Activated naive CD8-positive, alpha-beta T cell treated with anti-CD3 and anti-CD28 coated beads, Interleukin-2, amount 10 ng/mL, durations not matched to agents 7 days and 5 days (primary cell): ENCODE data around the gene OPN4. TPM values are rescaled to one million over a fixed set of nuclear protein-coding genes. Genes with fewer than 3 reads are reported as not detected.

ENCODE experiments used
- ATAC-seq: fragments of 150-1000 bp; cut with Tn5 transposase; one replicate; pipeline ENCODE4 v1.10.0; 2021; ENCODE audit warnings: low read depth, moderate library complexity
- POLR2A ChIA-PET: fragments of 350-600 bp; sonication (Branson Sonifier 250); formaldehyde crosslinking; loops from one replicate; lab custom pipeline; 2021; ENCODE audit warnings: antibody characterized with exemption; lab: Charles Lee
- DNase-seq: peaks from one replicate; pipeline ENCODE4 v3.0.0; 2021
- H3K27ac Mint-ChIP-seq: one replicate; pipeline ENCODE4 v1.8.0; 2022; ENCODE audit warnings: mild to moderate bottlenecking, mixed read lengths
- H3K27me3 Mint-ChIP-seq: one replicate; pipeline ENCODE4 v1.8.0; 2022; ENCODE audit warnings: mild to moderate bottlenecking, moderate library complexity, mixed read lengths
- H3K36me3 Mint-ChIP-seq: one replicate; pipeline ENCODE4 v1.8.0; 2021; ENCODE audit warnings: mild to moderate bottlenecking, mixed read lengths
- H3K4me1 Mint-ChIP-seq: one replicate; pipeline ENCODE4 v1.8.0; 2021; ENCODE audit warnings: mixed read lengths
- H3K4me3 Mint-ChIP-seq: one replicate; pipeline ENCODE4 v1.8.0; 2022; ENCODE audit warnings: mild to moderate bottlenecking, moderate library complexity, mixed read lengths
- H3K9me3 Mint-ChIP-seq: one replicate; pipeline ENCODE4 v1.8.0; 2021; ENCODE audit warnings: mixed read lengths
- total RNA-seq, 2 experiments: library from RNA; stranded (reverse); gene quantifications; one replicate each; pipeline ENCODE4 v1.2.3, GENCODE V29; 2021

The OPN4 gene
- total RNA-seq, 2 experiments from 2014 or later: not detected

DNA sequence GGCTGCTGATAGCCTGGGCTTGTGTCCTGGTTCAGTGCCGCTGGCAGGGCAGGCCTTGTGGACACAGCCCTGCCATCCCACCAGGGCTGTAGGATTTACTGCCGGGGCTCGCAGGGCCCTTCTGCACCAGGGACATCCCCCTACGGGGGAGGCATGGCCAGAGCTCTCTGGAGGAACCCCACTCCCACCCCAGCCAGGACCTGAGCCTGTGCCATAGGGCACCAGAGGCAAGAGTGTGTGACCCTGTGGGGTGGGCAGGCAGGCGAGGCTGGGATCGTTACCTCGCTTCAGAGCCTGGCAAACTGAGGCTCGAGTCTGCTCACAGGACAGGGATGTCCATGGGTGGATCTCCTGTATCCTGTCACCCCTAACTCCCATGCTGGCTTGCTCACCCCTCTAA is 16.5 kb downstream of the OPN4 start:
- no peak for DNase-seq
- no peaks in the 10 kb centered on the region for H3K36me3 Mint-ChIP-seq
- H3K27me3 Mint-ChIP-seq: no peaks in the 10 kb centered on the region
- no peaks in the 10 kb centered on the region for H3K4me1 Mint-ChIP-seq
- H3K9me3 Mint-ChIP-seq: no peaks in the 10 kb centered on the region
- ATAC-seq: no peak
- H3K4me3 Mint-ChIP-seq: no peak overlapping the region
- no peak overlapping the region for H3K27ac Mint-ChIP-seq
- POLR2A ChIA-PET: no interaction called here

DNA sequence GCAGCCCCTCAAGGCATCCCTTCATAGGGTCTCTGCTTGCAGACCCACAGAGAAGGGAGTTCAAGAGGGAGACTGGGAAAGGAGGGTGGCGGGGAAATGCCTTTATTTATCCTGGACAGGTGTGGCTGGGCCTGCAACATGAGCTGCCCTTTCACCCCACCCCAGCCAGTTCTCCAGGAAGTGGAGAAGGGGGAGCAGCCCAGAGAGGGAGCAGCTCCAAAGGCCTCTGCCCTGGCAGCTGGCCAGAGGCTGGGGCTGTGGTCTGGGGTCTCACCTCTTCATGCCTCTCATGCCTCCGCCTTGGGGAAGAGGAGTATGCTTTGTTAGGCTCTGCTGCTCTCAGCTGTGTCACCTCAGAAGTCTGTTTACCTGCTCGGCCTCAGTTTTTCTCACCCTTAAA is 17.1 kb downstream of the OPN4 start:
- H3K4me1 Mint-ChIP-seq: no peaks in the 10 kb centered on the region
- no peak overlapping the region for H3K4me3 Mint-ChIP-seq
- POLR2A ChIA-PET: no interaction called here
- no peak overlapping the region for H3K27ac Mint-ChIP-seq
- ATAC-seq (no peak), DNase-seq (no peak)
- H3K27me3 Mint-ChIP-seq: no peaks in the 10 kb centered on the region
- no peaks in the 10 kb centered on the region for H3K36me3 Mint-ChIP-seq
- H3K9me3 Mint-ChIP-seq: no peaks in the 10 kb centered on the region

DNA sequence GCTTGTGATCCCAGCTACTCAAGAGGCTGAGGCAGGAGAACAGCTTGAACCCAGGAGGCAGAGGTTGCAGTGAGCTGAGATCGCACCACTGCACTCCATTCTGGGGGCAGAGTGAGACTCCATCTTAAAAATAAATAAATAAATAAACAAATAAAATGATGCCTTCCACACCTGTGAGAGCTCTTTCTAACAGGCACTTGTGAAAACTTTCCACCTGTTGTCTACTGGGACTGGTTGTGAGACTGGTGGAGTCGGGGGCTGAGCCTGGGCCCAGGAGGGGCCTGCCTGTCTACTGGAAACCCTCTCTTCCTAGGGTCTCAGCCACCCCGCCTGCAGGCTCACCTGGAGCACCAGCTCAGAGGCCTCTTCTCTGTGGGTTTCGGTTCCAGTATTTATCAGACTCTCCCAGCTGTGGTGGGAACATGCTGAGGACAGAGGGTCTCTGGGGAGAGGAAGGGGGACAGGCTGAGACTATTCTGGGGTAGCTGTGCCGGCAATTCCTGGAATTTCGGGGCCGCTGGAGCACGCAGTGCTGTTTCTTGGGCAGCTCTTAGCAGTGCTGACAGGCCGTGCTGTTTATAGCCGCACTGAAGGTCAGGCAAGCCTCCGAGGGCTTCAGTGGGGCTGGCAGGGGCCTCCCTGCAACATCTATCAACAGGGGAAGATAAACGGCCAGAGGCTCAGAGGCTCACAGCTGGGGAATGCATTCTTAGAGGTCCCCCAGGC is 17.8 kb downstream of the OPN4 start:
- ATAC-seq (no peak), DNase-seq (no peak)
- no peaks in the 10 kb centered on the region for H3K27me3 Mint-ChIP-seq
- no peak overlapping the region for H3K27ac Mint-ChIP-seq
- H3K4me1 Mint-ChIP-seq: no peaks in the 10 kb centered on the region
- H3K9me3 Mint-ChIP-seq: no peaks in the 10 kb centered on the region
- no peaks in the 10 kb centered on the region for H3K36me3 Mint-ChIP-seq
- H3K4me3 Mint-ChIP-seq: no peak overlapping the region
- POLR2A ChIA-PET: no interaction called here

DNA sequence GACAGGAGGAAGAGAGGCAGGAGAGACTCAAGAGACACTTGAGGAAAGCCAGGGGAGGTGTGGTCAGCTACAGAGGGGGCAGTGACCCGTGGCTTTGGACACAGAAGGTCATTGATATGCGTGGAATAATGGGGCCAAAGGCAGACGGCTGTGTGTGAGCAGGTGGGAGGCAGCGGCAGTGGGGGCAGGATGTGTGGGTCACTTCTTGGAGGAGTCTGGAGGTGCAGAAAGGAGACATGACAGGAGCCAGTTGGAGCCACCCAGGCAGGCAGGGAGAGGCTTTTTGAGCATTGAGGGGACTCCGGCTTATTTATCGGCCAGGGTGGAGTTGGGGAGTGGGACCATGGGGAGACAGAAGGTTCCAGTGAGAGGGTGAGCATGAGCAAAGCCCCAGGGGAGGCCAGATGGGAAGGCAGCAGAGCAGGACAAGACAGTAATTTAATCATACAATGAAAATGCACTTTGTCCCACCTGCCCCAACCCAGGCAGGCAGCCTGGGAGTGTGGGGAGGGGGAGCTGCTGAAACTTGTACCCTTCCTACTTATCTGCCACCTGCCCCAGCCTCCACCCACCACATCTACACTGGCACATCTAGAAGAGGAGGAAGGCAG is 19.0 kb downstream of the OPN4 start:
- H3K27ac Mint-ChIP-seq: no peak overlapping the region
- ATAC-seq: no peak
- no peaks in the 10 kb centered on the region for H3K27me3 Mint-ChIP-seq
- POLR2A ChIA-PET: no interaction called here
- no peaks in the 10 kb centered on the region for H3K36me3 Mint-ChIP-seq
- no peak overlapping the region for H3K4me3 Mint-ChIP-seq
- no peaks in the 10 kb centered on the region for H3K4me1 Mint-ChIP-seq
- DNase-seq: no peak
- H3K9me3 Mint-ChIP-seq: no peaks in the 10 kb centered on the region

DNA sequence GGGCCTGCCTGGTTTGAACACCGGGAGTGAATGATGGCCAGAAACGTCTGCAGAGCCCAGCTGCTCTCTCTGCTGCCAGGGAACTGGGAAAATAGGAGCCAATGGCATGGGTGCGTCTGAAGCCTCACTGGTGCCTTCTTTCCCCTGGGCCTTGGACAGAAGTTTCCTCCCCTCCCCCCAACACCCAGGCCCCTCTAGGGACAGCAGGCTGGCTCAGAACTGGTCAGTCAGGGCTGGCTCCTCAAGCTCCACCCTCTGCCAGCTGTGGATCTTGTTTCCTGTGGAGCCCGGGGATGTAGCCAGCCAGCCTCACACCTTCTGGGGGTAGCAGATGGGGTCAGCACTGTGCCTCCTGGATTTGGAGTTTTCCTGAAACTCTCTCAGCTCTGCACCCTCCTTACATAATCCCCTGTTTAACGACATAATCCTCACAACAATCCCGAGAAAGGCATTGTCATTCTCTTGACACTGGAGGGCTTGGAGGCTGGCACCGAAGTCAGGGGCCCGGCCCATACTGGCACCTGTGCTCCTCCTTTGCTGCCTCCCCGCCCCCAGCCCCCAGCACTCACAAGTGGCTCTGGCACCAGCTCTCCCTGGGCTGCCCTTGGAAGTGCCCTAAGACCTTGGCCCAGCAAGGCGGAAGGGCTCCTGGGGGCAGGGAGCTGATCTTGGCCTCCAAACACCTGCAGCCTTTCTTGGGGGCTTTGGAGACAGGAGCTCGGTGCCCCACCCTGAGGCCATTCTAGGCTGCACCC is 19.7 kb downstream of the OPN4 start:
- H3K27ac Mint-ChIP-seq: no peak overlapping the region
- no peaks in the 10 kb centered on the region for H3K9me3 Mint-ChIP-seq

DNA sequence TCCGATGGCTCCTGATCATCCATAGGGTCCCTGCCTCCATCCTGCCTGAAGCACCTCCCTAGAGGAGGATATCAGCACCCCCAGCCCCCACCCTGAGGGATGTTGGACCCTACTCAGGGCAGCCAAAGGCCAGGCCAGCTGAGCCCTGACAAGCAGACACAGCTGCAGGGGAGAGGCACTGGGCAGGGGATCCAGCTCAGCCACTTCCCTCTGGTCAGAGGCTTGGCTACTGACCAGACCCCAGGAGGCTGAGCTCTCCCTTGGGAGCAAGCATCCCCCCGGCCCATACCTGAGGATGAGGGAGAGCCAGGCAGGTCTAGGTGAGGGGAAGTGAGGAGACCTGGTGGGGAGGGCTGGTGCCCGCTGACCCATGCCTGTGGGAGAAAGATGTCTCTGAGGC is 20.6 kb downstream of the OPN4 start:
- POLR2A ChIA-PET: no interaction called here
- no peaks in the 10 kb centered on the region for H3K36me3 Mint-ChIP-seq
- ATAC-seq (no peak), DNase-seq (no peak)
- H3K4me1 Mint-ChIP-seq: peaks cover 2% of the 10 kb centered on the region
- H3K9me3 Mint-ChIP-seq: no peaks in the 10 kb centered on the region
- H3K27me3 Mint-ChIP-seq: no peaks in the 10 kb centered on the region
- H3K27ac Mint-ChIP-seq: no peak overlapping the region
- H3K4me3 Mint-ChIP-seq: no peak overlapping the region

More for the DNA sequence above, 19.7 kb downstream of the OPN4 start:
- POLR2A ChIA-PET: no interaction called here
- ATAC-seq: no peak
- no peaks in the 10 kb centered on the region for H3K4me1 Mint-ChIP-seq
- no peaks in the 10 kb centered on the region for H3K27me3 Mint-ChIP-seq
- H3K36me3 Mint-ChIP-seq: no peaks in the 10 kb centered on the region
- no peak overlapping the region for H3K4me3 Mint-ChIP-seq
- no peak for DNase-seq

DNA sequence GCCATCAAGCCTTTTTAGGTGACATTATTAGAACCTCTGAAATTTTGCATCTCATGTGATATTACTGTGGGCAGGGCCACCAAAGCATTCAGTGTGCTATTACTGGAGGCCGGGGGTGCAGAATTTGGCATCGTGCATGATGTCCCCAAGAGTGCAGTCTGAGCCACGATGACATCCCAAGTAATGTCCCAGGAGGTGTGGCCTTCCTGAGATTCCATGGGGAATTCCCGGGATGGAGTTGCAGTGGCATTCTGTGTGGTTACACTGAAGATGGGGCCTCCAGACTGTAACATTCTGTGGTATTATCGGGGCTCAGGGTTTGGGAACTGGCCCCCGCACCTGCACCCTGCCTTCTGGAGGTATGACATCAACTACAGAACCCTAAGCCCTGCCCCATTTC is 23.0 kb downstream of the OPN4 start:
- Mint-ChIP-seq H3K36me3 (no peaks in the 10 kb centered on the region), H3K9me3 (no peaks in the 10 kb centered on the region), H3K27ac (no peak overlapping the region), H3K4me3 (no peak overlapping the region), H3K4me1 (peaks cover 2% of the 10 kb centered on the region), H3K27me3 (no peaks in the 10 kb centered on the region)
- ATAC-seq: no peak
- no peak for DNase-seq
- POLR2A ChIA-PET: no interaction called here

DNA sequence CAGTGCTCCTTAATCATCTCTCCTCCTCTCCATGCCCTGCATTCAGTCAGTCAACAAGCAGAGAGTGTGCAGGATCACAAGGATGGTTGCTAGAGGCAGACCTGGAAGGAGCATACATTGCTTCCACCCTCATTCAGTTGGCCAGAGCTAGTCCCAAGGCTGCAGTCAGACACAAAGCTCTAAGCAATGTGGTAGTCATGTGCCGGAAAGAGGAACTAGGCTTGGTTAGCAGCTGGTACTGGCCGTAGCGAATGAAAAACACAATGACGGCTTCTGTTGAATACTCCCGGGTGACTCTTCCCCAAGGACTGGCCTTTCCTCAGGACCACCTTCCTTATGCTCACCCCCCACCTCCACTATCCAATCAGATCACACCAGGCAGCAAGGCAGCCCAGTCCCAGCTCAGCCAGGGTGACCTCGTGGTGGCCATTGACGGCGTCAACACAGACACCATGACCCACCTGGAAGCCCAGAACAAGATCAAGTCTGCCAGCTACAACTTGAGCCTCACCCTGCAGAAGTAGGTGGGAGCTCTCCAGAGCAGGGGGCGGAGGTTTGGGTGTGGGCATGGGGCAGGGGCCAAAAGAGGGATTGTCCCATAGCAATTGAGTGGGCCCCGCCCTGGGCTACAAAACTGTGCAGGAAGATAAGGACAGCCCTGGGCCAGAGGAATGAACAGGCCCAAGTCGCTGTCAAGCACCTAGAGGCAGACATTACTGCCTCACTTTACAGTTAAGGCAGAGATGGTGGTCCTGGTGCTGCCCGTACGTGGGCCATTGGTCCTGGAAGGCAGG is 24.8 kb downstream of the OPN4 start:
- Mint-ChIP-seq H3K4me1 (peaks cover 2% of the 10 kb centered on the region), H3K4me3 (no peak overlapping the region), H3K36me3 (no peaks in the 10 kb centered on the region), H3K9me3 (no peaks in the 10 kb centered on the region), H3K27ac (no peak overlapping the region), H3K27me3 (no peaks in the 10 kb centered on the region)
- POLR2A ChIA-PET: no interaction called here
- ATAC-seq (no peak), DNase-seq (no peak)

DNA sequence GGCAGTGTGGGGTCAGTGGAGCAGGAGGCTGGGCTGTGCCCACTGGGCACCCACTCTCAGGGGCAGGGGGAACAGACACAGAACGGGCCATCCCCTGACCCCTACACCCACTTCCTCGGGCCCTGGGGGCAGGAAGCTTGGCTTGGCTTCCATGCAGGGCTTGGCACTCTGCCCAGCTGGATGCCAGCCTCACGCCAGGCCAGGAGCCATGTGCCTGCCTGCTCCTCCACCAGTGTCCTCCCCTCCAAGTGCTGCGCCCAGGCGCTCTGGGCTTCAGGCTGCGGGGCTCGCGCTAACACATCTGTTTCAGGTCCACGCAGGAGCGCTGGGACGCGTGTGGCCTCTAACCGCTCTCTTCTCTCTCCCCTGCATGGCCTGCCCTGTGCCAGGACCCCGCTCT is 26.7 kb downstream of the OPN4 start:
- H3K27ac Mint-ChIP-seq: no peak overlapping the region
- H3K27me3 Mint-ChIP-seq: no peaks in the 10 kb centered on the region
- H3K36me3 Mint-ChIP-seq: no peaks in the 10 kb centered on the region
- no peaks in the 10 kb centered on the region for H3K9me3 Mint-ChIP-seq
- H3K4me3 Mint-ChIP-seq: no peak overlapping the region
- H3K4me1 Mint-ChIP-seq: peaks cover 2% of the 10 kb centered on the region
- ATAC-seq: no peak
- DNase-seq: no peak
- POLR2A ChIA-PET: no interaction called here

DNA sequence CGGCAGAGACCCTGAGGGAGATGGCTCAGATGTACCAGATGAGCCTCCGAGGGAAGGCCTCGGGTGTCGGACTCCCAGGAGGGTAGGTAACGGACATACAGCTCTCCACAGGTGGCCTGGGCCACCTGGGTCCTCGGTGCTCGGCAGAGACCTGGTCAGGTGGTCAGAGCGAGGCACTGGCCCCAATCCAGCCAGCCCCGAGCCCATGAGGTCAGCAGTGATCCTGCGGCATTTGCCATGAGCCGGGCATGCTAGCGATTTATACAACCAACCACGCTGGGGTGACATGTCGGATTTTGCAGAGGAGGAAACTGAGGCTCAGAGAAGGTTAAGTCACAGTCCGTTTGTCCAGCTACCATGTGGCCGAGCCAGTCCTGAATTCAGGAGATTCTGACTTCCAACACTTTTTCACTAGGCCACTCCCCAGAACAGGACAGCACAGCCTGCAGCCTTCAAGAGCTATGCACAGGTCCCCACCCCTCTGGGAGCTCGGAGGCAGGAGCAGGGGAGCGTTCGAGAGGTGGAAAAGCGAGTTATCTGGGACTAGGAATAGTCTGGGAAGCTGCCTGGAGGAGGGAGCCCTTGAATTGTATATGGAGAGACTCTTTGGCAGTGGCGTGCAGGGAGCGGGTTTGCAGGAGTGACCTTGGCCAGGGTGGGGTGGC is 27.5 kb downstream of the OPN4 start:
- Mint-ChIP-seq H3K4me1 (peaks cover 2% of the 10 kb centered on the region), H3K27me3 (no peaks in the 10 kb centered on the region), H3K36me3 (no peaks in the 10 kb centered on the region), H3K4me3 (no peak overlapping the region), H3K9me3 (no peaks in the 10 kb centered on the region), H3K27ac (no peak overlapping the region)
- POLR2A ChIA-PET: no interaction called here
- ATAC-seq: no peak
- DNase-seq: no peak

DNA sequence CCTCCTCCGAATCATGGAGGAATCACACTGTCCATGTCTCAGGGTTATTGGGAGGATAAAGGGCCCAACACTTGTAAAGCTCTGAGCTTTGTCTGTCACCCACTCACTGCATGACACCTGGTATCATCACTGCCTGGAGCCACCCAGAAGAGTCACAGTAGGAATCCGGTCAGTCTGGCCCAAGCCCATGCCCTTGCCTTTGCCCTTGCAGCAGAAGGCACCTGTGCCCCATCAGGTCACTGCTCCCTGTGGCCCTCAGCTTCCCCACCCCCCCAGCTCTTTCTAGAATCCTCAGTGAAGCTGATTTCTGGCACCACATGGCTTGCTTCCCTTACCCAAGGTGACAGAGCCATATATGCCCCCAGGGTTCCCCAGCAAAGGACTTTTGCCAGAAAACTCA is 28.3 kb downstream of the OPN4 start:
- no peak overlapping the region for H3K4me3 Mint-ChIP-seq
- DNase-seq: no peak
- no peaks in the 10 kb centered on the region for H3K9me3 Mint-ChIP-seq
- no peaks in the 10 kb centered on the region for H3K27me3 Mint-ChIP-seq
- no peak overlapping the region for H3K27ac Mint-ChIP-seq
- no peak for ATAC-seq
- peaks cover 2% of the 10 kb centered on the region for H3K4me1 Mint-ChIP-seq
- no peaks in the 10 kb centered on the region for H3K36me3 Mint-ChIP-seq
- POLR2A ChIA-PET: no interaction called here

DNA sequence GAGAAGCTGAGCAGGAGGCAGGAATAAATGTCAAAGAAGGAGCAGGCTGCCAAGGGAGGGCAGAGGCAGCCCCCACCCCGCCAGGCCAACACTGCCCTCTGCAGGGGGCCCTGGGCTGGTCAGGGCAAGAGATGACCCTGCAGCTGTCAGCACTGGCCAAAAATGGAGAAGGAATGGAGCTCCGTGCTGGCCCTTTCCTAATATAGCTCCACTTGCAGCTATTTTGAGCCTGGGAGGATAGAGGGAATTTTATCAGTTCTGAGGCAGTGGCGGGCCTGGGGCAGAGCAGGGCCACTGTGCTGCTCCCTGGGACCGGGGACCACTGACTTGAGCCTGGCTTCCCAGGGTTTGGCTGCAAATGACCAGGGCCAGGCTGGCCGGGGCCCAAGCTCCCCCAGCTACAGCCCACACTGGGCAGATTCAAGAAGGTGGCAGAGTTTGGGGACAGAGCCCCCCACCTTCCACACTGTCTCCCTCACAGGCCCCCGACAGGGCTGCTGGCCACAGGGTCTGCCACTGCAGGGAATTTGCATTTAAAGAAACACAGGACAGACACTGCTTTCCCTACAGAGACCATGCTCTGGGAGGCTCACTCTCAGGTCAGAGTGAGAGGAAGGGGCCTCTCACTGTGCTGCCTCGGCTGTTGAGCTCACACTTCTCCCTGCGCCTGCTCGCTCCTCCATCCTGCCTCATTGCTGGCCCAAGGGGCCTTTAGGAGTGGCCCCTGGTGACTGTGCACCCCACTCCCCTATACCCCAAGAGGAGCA is 30.2 kb downstream of the OPN4 start:
- DNase-seq (no peak), ATAC-seq (no peak)
- POLR2A ChIA-PET: no interaction called here
- H3K9me3 Mint-ChIP-seq: no peaks in the 10 kb centered on the region
- H3K4me1 Mint-ChIP-seq: peaks cover 7% of the 10 kb centered on the region
- H3K27ac Mint-ChIP-seq: no peak overlapping the region
- H3K36me3 Mint-ChIP-seq: no peaks in the 10 kb centered on the region
- no peak overlapping the region for H3K4me3 Mint-ChIP-seq
- H3K27me3 Mint-ChIP-seq: no peaks in the 10 kb centered on the region
